CD4-positive, alpha-beta T cell treated with Interleukin-10 for 1 hour (primary cell): ENCODE results near the gene PMM1.
"Not testable (repeated sequence)": the region's sequence is repeated elsewhere in the genome, so short reads cannot be mapped to it uniquely, and the experiment has no call there.

Experiments used
- DNase-seq: peaks from one replicate; pipeline ENCODE4 v3.0.0-alpha.2; 2020

The PMM1 gene

GRCh38 chr22:41596776-41597634 is 7.4 kb upstream of the PMM1 start:
- DNase-seq: peak; percentile 39

- DNase-seq: no peak
Measured at GRCh38 chr22:41595703-41596102, 6.1 kb upstream of the PMM1 start.

- not testable (repeated sequence) for DNase-seq
Measured at GRCh38 chr22:41593336-41593960, 3.8 kb upstream of the PMM1 start.

- DNase-seq: no peak
Measured at GRCh38 chr22:41587347-41587723, 2.3 kb downstream of the PMM1 start.

- no peak for DNase-seq
Measured at GRCh38 chr22:41585898-41586297, 3.7 kb downstream of the PMM1 start.

GRCh38 chr22:41584881-41585280 is 4.8 kb downstream of the PMM1 start:
- DNase-seq: no peak

GRCh38 chr22:41582694-41583093 is 6.9 kb downstream of the PMM1 start:
- DNase-seq: no peak

- DNase-seq: no peak
Measured at GRCh38 chr22:41579997-41580355, 9.7 kb downstream of the PMM1 start.

- no peak for DNase-seq
Measured at GRCh38 chr22:41579297-41579996, 10.2 kb downstream of the PMM1 start.

GRCh38 chr22:41578818-41579217 is 10.8 kb downstream of the PMM1 start:
- no peak for DNase-seq

GRCh38 chr22:41578114-41578513 is 11.5 kb downstream of the PMM1 start:
- DNase-seq: no peak

- DNase-seq: peak; percentile 41
Measured at GRCh38 chr22:41576877-41577276, 12.8 kb downstream of the PMM1 start.

GRCh38 chr22:41575533-41575932 is 14.1 kb downstream of the PMM1 start:
- DNase-seq: no peak

GRCh38 chr22:41574847-41575381 is 14.7 kb downstream of the PMM1 start:
- DNase-seq: no peak

- no peak for DNase-seq
Measured at GRCh38 chr22:41573677-41574076, 16.0 kb downstream of the PMM1 start.

- DNase-seq: not testable (repeated sequence)
Measured at GRCh38 chr22:41572305-41572704, 17.3 kb downstream of the PMM1 start.

- DNase-seq: no peak
Measured at GRCh38 chr22:41571786-41572185, 17.9 kb downstream of the PMM1 start.

- DNase-seq: no peak
Measured at GRCh38 chr22:41570221-41570620, 19.4 kb downstream of the PMM1 start.

- DNase-seq: no peak
Measured at GRCh38 chr22:41568811-41569210, 20.8 kb downstream of the PMM1 start.

- no peak for DNase-seq
Measured at GRCh38 chr22:41567512-41567768, 22.2 kb downstream of the PMM1 start.

GRCh38 chr22:41565403-41566054 is 24.1 kb downstream of the PMM1 start:
- no peak for DNase-seq

- no peak for DNase-seq
Measured at GRCh38 chr22:41564563-41564962, 25.1 kb downstream of the PMM1 start.

GRCh38 chr22:41563051-41563711 is 26.5 kb downstream of the PMM1 start:
- no peak for DNase-seq
